ENCODE measurements around the gene TCTN1.
A peak's percentile ranks its signal among the peaks of the same experiment; 100 is the strongest.

TCTN1 gene

DNA sequence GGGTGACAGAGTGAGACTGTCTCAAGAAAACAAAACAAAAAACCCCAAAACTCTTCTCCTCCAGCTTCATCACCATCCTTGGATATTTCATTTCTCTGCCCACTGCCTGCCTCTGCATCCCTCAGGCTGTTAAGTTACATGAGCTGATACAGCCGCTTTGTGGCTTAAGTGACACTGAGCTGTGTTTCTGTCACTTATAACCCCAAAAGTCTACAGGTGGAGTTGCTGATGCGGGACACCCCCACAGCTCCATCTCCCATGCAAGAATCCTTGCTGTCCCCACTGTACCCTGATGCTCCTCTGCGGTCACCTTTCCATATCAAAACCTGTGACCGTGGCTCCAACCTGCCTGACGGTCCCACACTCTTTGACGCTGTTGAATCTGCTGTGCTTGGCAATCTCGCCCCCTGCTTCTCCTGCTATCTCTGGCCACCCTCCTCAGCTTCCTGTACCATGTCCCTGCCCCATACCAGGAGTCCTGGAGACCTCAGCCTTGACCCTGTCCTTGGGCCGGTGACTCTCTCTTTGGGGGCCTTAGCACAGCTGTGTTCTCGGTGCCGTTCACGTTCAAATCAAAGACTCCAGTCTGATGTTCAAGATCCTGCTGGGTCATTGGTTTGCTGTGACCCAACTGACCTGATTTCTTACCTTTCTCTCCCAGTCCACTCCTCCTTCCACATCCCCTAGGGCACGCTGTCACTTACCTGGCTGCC lies 54.7 kb downstream of the TCTN1 start:
- no peak overlapping the region for H3K4me3 ChIP-seq (ENCODE audit: low read depth, low read length)
- DNase-seq (ENCODE audit: low read depth), result no peak

DNA sequence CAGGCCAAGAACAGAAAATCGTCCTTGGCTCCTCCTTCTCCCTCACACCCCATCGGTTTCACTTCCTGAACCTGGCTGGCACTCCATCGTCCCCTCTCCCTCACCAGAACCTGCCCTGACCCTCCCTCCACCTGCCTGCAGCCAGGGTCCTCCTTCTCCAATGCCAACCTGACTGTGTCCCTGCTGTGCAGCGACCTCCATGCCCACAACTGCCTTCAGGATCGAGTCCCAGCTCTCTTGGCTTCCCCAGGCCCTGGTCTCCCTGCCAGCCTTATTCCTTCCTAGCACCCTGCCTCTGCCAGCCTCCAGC lies 55.2 kb downstream of the TCTN1 start:
- DNase-seq (ENCODE audit: low read depth), result no peak
- no peak overlapping the region for H3K4me3 ChIP-seq (ENCODE audit: low read depth, low read length)

DNA sequence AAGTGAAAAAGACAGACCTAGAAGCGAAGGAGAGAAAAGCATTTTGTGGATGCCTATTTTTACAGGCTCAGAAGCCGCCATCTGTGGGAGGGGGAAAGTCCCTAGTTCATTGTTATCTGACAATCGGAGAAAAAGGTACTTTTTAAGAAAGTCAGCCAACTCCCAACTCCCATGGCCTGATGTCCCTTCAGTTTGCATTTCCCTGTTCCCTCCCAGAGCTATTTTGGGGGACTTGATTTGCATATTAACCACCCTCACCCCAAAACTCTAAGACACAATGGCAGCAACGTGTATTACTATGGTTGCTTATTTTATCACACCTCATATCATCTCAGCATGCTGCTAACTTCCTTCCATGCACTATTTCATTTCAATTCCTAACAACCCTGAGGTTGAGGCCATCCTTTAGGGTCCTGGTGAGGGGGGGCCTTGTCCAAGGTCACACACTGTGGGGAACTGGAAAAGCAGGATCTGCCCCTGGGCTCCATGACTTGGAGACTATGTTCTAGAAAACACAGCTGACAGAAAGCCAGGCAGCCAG lies 56.3 kb downstream of the TCTN1 start:
- H3K4me3 ChIP-seq (ENCODE audit: low read depth, low read length), result no peak overlapping the region
- no peak for DNase-seq (ENCODE audit: low read depth)

DNA sequence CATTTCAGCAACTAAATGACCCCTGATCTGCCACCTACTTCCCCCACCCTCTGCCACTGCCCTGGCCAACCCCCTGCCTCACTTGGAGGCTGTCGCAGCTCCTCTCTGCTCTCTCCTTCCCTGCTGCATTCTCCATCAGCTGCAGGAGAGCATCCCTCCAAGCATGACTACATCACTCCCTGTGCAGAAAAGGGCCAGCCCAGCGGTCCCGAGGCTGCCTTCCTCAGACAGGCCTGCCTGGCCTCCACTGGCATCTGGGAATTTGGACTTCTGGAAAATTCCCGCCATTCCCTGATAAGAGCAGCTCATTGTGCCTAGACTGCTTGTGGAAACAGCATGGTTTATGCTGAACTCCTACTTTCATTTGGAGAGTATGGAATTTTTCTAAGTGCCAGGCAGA lies 62.2 kb downstream of the TCTN1 start:
- H3K4me3 ChIP-seq (ENCODE audit: low read depth, low read length), result no peak overlapping the region
- no peak for DNase-seq (ENCODE audit: low read depth)

DNA sequence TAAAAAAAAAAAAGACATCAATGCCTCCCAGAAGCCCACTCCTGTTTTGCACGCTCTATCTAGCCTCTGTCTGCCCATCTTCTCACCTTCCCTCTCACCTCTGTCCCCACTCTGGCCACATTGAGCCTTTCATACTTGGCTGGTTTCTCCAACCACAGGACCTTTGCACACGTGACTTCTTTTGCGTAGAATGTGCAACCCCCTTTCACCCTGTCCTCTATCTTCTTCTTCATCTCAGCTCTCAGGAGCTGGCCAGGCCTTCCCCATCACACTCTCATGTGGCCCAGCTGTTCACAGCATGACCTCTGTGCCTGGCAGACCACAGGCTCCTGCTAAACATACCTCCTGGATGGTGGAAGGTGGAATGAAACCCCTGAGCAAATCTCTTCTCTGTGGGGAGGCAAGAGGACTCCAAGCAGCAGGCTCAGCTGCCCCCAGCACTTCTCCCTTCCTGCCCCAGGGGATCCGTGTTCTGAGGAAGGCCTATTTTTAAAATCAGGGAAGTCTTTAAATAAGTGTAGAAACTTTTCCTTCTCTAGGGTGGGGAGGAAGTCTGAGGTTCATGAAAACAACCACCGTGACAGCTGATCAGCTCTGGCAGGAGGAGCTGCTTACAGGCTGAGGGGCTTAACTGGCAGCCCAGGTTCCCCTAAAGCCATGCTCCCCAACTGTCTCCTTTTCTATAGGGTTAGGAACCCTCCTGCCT lies 63.4 kb downstream of the TCTN1 start:
- DNase-seq (ENCODE audit: low read depth), result no peak
- H3K4me3 ChIP-seq (ENCODE audit: low read depth, low read length), result no peak overlapping the region

DNA sequence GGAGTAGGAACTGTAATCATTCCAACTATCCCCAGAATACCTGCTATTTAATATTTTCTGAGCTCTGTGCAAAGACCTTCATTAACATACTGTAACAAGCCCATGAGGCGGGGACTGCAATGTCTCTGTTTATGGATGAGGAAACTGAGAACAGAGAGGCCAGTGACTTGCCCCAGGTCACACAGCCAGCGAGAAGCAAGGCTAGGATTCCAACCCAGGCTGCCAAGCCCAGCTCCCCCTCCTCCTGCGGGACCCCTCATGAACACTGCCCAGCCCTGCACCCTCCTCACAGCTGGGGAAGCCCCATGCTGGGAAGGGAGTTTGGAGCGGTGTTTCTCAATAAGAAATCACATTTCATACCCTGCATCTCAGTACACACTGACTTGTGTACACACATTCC lies 64.1 kb downstream of the TCTN1 start:
- DNase-seq (ENCODE audit: low read depth), result no peak
- no peak overlapping the region for H3K4me3 ChIP-seq (ENCODE audit: low read depth, low read length)

DNA sequence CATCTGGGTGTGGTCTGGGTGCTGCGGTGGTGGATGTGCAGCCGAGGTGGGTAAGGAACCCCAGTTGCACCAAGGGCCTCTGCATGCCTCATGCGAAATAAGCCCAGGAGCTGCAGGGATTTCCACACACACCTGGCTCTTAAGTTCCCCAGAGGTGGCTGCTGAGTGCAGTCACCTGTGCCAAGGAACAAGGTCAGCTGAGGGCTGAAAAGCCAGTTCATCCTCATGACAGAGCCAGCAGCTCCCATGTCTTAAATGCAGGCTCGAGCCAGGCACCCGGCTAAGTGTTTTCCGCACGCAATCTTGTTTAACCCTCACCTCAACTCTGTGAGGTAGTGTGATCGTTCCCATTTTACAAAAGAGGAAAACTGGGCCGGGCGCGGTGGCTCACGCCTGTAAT lies 65.3 kb downstream of the TCTN1 start:
- no peak for DNase-seq (ENCODE audit: low read depth)

DNA sequence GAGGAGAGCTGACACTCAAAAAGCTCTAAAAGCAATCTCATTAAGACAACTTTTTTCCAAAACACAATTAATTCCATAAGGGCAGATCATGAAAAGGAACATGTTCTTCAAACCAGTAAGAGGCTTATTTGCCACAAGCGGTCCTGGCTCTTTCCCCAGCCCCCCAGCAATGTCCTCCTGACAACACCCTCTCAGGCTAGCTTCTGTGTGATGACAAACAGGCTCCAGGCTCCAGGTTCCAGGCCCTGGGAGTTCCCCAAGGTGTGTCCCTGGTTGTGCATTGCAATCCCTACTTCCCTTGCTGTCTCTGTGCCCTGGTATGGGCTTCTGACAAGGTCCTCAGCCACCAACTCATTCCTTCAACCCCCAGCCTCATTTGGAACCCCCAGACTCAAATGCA lies 66.1 kb downstream of the TCTN1 start:
- H3K4me3 ChIP-seq (ENCODE audit: low read depth, low read length), result no peak overlapping the region

More for the DNA sequence above, 65.3 kb downstream of the TCTN1 start:
- H3K4me3 ChIP-seq (ENCODE audit: low read depth, low read length), result no peak overlapping the region

DNA sequence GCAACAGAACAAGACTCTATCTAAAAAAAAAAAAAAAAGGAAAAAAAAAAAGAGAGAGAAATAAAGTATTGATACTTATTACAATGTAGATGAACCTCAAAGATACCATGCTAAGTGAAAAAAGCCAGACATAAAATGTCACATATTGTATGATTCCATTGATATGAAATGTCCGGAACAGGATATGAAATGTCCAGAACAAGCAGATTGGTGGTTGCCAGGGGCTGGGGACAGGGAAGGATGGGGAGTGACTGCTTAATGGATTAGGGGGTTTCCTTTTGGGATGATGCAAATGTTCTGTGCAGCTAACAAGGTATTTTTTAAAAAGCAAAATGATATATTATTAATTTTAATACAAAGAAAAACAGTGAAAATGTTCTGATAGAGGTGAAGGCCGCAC lies 70.0 kb downstream of the TCTN1 start:
- no peak overlapping the region for H3K4me3 ChIP-seq (ENCODE audit: low read depth, low read length)

More for the DNA sequence above, 66.1 kb downstream of the TCTN1 start:
- DNase-seq (ENCODE audit: low read depth), result no peak

DNA sequence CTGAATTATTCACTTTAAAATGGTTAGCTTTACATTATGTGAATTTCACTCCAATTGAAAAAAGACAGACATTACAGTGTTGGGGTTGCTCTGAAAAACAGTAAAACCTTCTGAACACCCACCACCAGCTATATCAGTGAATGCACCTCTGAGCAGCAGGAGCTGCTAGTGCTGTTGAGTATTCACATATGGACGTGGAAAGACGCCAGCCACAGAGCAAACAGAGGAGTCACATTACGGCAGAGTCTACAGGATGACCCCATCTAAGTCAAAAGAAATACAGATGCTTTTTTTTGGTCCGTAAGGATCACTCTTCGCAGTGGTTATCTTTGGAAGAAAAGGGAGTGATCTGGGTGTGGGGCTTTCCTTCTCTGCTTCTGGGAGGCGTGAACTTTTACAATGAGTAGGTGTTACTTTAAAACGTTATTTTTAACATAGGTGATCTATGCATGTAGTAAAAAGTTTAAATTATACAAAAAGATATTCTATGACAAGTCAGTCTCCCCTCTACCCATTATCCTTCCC lies 70.4 kb downstream of the TCTN1 start:
- no peak for DNase-seq (ENCODE audit: low read depth)
- no peak overlapping the region for H3K4me3 ChIP-seq (ENCODE audit: low read depth, low read length)

More for the DNA sequence above, 70.0 kb downstream of the TCTN1 start:
- no peak for DNase-seq (ENCODE audit: low read depth)

DNA sequence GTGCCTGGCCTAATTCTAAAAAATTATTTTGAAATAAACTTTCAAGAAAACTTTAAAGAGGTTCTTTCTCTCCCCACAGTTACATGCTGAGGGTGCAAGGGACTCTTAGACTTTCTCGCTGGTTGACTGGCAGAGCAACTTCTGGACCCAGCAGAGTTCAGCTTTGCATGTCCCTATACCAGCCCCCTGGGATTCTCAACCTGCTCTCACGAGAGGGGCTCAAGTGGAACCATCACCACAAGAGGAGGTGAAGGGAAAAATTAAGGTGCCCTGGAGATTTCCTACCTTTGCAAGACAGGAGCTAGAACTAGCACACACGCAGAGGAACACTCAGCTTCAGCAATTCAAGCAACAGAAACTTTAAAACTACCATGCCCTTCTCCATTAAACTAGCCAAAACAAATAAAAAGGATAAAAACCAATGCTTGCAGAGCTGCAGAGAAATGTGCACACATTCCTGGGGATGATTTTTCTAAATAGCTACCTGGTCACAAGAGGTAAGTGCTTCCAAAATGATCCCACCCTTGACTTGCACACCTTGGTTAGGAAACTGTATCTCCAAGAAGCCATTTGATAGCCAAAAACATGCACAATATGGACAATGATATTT lies 72.5 kb downstream of the TCTN1 start:
- H3K4me3 ChIP-seq (ENCODE audit: low read depth, low read length), result no peak overlapping the region
- DNase-seq (ENCODE audit: low read depth), result no peak

DNA sequence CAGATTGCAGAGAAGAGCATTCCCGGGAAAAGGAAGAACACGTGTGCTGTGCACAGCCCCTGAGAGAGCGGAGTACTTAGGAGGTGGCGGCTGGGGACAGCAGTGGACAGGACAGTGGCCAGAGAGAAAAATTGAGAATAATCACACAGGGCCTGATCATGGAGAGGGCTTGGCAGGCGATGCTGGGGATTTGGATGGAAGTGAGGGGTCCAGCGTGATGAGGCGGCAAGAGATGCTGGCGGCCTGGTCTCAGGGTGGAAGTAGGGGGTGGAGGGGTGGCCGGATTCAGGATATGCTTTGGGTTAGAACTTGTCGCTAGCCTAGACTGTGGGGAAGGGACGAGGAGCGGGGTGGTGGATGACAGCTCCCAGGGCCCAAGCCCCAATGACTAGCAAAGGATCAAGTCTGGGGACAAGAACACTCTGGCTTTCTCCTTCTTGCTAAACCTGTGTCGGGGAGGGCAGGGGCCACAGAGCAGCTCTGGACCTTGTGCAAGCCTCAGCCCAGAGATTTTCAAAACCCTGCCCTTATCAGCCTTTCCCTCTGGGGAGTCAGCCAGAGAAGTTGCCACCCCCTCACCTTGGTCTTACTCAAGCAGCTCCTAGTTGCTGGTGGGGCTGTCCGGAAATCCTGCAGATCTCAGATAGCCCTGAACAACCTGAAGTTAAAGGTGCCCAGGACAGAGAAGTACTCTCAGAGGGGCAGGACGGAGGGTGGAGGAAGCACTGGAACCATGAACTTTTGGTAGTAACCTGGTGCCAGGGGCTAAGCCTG lies 73.7 kb downstream of the TCTN1 start:
- no peak for DNase-seq (ENCODE audit: low read depth)
- H3K4me3 ChIP-seq (ENCODE audit: low read depth, low read length), result no peak overlapping the region

DNA sequence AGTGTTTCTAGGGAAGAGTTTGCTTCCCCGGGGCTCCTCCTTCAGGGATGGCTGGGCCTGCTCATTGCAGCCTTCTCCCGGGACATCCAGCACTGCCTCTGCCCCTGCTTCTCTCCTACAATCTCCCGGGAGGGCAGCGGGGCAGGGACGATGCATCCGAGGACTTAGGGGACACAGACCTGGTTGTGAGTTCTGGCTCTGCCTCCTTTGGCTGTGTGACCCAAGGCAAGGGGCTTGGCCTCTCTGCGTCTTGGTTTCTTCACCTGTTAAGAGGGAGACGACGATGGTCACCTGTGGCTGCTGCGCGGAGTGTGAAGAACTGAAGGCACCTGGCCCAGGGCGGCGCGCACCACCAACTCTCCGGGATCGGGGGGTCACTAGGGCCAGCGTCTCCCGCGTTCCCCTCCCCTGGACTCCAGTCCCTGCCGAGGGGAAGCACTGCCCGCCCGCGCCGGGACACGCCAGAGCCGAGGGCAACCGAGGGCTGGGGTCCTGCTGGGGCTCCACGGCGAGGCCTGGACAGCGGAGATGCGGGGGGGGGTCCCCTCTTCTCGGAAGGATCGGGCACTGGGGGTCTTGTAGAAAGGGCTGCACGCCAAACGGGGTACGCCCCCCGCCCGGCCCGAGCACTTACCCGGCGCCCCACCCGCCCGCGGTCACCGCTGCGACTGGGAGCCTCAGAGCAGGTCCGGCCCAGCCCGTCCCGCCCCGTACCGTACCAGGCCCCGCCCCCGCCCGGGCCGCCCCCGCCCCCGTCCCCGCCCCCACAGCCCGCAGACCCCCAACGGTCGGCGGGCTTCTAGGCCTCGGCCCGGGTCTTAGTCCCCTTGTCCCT lies 74.7 kb downstream of the TCTN1 start, which contains the start of gene HVCN1:
TSS of gene HVCN1 (minus strand) at position 670 of the 835 bp plus-strand sequence. CDS start 5,870 bp downstream, outside the sequence.
- DNase-seq (ENCODE audit: low read depth), result no peak
- peak within 1 kb of the TSS; percentile 52 for H3K4me3 ChIP-seq (ENCODE audit: low read depth, low read length)

DNA sequence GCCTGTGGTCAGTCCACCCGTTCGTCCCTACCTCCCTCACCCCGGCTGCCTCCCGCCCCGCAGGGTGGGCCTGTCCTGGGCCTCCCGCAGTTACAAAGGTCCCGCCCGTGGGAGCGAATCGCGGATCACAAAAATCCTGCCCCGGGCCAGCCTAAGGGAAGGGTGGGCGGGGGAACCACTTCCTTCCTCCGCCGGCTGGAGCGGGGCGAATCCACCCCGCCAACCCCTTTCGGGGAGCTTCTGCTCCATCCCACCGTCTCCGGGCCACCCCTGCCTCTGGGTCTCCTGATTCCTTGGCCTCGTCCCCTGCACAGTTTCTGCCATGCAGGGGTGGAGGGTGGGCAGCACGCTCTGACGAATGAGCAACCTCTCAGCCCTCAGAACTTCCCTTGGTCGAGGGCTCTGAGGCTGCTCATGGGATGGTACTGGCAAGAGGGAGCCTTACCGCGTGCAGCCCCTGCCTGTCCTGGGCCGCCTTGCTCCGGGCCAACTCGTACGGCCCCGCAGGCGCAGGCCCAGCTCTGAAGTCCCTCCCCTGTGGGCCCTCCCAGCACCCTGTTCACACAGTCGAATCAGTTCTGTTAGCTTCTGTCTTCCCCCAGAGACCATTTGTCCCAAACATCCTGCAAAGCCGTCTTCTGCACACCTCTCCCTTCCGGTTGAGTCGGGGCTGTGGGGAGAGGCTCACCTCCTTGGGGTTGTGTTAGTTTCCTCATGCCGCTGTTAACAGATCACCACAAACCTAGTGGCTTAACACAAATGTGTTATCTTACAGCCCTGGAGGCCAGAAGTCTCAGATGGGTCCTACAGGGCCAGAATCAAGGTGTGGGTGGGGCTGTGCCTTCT lies 75.6 kb downstream of the TCTN1 start:
- peak overlapping the region; percentile 52 for H3K4me3 ChIP-seq (ENCODE audit: low read depth, low read length)
- no peak for DNase-seq (ENCODE audit: low read depth)

DNA sequence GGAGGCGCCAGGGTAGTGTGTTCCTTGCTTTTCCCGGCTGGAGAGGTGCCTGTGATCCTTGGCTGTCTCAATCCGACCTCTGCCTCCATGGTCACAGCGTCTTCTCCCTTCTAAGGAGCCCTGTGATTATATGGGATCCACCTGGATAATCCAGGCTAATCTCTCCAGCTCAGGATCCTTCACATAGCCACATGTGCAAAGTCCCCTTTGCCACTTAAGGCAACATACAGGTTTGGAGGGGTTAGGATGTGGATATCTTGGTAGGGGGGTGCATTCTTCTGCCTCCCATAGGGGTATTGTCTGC lies 76.2 kb downstream of the TCTN1 start:
- no peak overlapping the region for H3K4me3 ChIP-seq (ENCODE audit: low read depth, low read length)
- DNase-seq (ENCODE audit: low read depth), result no peak

DNA sequence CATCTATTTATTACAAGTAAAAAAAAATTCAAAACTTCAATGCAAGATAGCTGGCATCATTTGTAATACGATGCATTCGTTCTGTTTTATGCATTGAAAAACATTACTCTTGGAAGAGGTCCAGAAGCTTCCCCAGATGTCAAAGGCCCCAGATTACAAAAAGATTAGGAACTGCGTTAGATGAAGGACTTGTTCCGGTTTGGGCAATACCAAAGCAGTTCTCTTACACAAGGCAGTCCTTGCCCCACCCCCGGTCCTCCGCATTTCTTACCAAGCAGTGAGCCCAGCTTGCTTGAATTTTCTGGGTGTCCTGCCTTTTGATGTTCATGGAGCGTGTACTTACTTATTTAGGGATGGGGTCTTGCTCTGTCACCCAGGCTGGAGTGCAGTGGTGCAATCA lies 79.8 kb downstream of the TCTN1 start:
- no peak for DNase-seq (ENCODE audit: low read depth)
- no peak overlapping the region for H3K4me3 ChIP-seq (ENCODE audit: low read depth, low read length)

DNA sequence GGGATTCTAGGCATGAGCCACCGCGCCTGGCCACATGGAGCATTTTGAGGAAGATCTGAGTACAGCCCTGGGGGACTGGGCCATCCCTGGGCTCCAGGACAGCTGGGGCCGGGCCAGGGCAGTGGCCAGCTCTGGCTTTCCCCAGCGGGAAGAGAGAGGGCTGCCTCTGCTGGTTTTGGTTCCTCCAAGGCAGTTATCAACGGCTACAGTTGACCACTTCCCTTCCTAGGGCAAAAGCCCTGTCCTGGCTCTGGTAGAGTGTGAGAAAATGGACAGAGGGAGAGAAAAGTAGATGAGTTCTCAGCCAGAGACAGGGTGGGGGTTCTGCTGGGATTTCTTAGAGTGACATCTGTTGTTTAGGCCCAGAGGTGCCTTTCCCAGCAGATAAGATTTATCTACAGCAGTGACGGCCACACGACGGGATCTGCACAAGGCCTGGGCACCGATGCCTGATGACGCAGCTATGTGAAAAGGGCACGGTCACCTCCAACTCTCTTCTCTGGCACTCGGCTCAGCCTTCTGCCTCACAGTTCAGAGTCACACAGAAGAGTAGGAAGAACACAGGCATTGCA lies 80.5 kb downstream of the TCTN1 start:
- DNase-seq (ENCODE audit: low read depth), result no peak
- no peak overlapping the region for H3K4me3 ChIP-seq (ENCODE audit: low read depth, low read length)

DNA sequence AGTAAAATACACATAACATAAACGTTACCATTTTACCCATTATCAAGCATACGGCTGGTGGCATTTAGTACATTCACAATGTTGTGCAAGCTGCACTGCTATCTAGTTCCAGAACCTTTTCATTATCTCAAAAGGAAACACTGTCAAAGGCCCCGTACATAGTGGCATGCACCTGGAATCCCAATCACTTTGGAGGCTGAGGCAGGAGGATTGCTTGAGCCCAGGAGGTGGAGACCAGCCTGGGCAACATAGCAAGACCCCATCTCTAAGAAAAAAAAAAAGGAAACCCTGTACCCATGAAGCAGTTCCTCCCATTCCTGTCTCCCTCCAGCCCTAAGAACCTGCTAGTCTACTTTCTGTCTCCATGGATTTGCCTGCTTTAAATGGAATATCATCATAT lies 82.4 kb downstream of the TCTN1 start:
- no peak for DNase-seq (ENCODE audit: low read depth)
- H3K4me3 ChIP-seq (ENCODE audit: low read depth, low read length), result no peak overlapping the region
